C4-2B (cell line): ENCODE results near the gene LAMTOR4.
"Not testable (repeated sequence)": the region's sequence is repeated elsewhere in the genome, so short reads cannot be mapped to it uniquely, and the experiment has no call there.

Experiments
- H3K27ac ChIP-seq: fragments of 450-650 bp; 2 replicates; pipeline ENCODE4 v1.5.1; 2017
- ZFX ChIP-seq: fragments of 450-650 bp; IDR thresholded peaks from 2 replicates; pipeline ENCODE4 v1.6.1; 2017
- TF ChIP-seq, protein P1 (sequence below): fragments of 450-650 bp; conservative IDR thresholded peaks from 2 replicates; pipeline ENCODE4 v1.5.1; 2017; ENCODE audit warnings: mild to moderate bottlenecking

The LAMTOR4 gene

DNA sequence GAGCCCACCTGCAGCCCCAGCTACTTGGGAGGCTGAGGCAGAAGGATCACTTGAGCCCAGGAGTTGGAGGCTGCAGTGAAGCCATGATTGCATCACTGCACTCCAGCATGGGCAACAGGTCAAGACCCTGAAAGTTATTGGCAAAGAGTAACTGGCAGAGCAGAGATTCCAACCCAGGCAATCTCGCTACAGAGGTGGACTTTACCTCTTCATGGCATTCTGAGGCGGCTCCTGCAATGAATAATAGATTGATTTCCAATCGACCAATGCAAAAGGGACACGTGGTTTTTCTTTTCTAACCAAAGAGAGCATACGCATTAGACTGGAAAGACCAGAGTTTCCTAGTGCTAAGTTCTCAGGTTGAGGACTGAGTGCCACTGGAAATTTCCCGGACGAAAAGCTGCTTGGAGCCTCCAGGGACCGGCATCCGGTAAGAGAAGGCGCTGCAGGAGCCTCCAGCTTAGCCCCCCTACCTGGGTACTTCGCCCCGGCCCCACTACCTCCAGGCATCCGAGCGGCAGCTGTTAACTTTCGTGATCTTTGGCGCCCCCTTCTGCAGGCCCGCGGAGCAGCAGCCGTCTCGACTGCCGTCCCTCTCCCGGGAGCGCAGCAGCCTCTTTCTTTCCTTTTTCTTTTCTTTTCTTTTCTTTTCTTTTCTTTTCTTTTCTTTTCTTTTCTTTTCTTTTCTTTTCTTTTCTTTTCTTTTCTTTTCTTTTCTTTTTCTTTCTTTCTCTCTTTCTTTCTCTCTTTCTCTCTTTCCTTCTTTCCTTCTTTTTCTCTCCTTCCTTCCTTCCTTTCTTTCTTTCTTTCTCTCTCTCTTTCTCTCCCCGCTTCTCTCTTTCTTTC, 17.9 kb upstream of the LAMTOR4 start:
- H3K27ac ChIP-seq, result no peak overlapping the region
- TF ChIP-seq, protein P1, sequence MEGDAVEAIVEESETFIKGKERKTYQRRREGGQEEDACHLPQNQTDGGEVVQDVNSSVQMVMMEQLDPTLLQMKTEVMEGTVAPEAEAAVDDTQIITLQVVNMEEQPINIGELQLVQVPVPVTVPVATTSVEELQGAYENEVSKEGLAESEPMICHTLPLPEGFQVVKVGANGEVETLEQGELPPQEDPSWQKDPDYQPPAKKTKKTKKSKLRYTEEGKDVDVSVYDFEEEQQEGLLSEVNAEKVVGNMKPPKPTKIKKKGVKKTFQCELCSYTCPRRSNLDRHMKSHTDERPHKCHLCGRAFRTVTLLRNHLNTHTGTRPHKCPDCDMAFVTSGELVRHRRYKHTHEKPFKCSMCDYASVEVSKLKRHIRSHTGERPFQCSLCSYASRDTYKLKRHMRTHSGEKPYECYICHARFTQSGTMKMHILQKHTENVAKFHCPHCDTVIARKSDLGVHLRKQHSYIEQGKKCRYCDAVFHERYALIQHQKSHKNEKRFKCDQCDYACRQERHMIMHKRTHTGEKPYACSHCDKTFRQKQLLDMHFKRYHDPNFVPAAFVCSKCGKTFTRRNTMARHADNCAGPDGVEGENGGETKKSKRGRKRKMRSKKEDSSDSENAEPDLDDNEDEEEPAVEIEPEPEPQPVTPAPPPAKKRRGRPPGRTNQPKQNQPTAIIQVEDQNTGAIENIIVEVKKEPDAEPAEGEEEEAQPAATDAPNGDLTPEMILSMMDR, result peak; percentile 98
- no peak for TF ChIP-seq ZFX

DNA sequence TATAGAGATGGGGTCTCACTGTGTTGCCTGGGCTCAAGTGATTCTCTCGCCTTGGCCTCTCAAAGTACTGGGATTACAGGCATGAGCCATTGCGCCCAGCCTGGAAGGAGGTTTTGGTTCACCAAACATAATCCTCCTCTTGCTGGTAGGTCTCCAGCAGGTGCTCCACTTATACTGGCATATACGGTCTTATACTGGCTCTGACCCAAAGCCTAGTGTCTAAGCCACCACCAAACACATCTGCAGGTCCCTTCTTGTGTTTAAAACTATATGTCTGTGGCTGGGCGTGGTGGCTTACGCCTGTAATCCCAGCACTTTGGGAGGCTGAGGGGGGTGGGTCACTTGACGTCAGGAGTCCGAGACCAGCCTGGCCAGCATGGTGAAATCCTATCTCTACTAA, 16.6 kb upstream of the LAMTOR4 start:
- TF ChIP-seq, protein P1, result no peak
- TF ChIP-seq ZFX, result no peak
- no peak overlapping the region for H3K27ac ChIP-seq

DNA sequence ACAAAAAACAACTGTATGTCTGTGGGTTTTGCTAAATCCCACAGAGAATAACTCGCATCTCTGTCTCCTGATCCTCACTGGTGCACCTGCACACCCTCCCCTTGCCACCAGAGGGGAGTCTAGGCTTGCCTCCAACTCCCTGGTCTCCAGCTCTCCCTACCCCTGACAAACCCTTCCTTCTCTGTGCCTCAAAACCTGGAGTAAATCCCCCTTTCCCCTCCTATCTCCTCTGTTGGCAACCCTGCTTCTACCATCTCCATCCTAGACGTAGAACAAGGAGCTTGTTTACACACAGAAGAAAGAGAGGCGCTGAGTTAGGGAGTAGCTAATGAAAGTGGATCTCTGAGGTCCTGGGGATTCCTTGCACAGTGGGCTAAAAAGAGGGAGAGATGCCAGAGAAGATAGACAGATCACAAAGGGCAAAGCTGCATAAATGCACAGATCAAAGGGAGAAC, 16.0 kb upstream of the LAMTOR4 start:
- no peak overlapping the region for H3K27ac ChIP-seq
- TF ChIP-seq, protein P1, result peak; percentile 94
- TF ChIP-seq ZFX, result no peak

DNA sequence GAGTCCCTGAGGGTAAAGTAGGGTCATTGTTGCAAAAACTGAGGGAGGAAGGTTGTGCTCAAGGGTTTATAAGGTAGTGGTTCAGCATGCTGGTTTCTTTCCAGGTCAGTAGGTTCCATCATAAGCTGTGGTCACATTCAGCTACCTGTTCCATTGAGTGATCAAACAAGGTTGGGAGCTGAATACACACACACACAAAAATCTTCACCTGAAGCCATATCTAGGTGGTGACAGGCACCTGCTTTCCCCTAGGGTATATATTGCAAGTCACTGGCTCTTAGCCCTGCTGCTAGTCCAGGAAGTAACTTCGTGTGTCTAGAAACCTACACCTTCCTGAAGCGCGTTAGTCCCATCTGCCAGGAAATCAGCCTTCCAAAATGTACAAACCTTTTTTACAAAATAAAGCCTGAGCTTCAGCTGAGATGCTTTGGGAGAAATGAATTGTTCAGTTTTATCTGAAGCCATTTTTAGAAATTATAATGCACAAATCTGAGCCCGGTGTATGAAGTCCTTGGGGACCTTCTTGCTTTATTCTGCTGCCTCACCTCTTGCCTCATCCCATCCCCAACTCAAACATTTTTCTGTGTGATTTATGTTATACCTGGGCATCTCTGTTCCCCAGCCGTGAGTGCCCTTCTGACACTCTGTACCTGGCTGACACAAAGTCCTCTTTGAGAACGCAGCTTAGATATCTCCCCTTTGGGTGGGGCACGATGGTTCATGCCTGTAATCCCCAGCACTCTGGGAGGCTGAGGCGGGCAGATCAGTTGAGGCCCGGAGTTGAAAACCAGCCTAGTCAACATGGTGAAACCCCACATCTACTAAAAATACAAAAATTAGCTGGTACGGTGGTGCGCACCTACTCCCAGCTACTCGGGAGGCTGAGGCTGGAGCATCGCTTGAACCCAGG, 10.6 kb upstream of the LAMTOR4 start:
- TF ChIP-seq, protein P1, result no peak
- no peak for TF ChIP-seq ZFX
- H3K27ac ChIP-seq, result no peak overlapping the region

DNA sequence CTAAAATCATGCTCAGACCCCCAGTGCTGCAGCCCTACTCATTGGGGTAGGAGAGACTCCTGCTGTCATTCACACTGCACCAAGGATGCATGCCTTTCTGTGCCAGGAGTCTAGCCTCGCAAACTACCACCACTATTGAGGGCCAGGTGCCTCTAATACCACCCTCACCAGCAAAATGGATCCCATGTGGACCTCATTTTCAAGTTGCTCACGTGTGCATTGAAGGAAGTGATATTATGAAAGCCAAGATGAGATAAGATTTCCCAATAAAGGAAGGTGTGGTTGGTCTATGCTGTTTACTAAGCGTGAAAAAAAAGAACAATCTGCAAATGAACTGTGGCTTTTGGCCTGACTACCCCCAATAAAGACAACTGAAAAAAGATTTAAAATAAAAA, 7.2 kb upstream of the LAMTOR4 start:
- H3K27ac ChIP-seq, result peak overlapping the region; percentile 16; the same call in 1 of the 2 replicates
- no peak for TF ChIP-seq ZFX
- TF ChIP-seq, protein P1, result no peak

DNA sequence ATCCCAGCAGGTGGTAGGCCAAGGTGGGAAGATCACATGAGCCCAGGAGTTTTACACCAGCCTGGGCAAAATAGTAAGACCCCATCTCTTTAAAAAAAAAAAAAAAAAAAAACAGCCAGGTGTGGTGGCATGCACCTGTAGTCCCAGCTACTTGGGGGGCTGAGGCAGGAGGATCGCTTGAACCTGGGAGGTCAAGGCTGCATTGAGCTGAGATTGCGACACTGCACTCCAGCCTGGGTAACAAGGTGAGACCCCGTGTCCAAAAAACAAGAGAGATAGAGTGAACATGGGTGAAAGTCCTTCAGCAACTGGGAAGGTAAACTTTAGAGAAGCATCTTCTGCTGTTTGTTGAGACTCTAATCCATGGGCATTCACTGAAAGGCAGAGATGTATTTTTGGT, 6.3 kb upstream of the LAMTOR4 start:
- TF ChIP-seq ZFX, result no peak
- TF ChIP-seq, protein P1, result no peak
- H3K27ac ChIP-seq, result no peak overlapping the region

DNA sequence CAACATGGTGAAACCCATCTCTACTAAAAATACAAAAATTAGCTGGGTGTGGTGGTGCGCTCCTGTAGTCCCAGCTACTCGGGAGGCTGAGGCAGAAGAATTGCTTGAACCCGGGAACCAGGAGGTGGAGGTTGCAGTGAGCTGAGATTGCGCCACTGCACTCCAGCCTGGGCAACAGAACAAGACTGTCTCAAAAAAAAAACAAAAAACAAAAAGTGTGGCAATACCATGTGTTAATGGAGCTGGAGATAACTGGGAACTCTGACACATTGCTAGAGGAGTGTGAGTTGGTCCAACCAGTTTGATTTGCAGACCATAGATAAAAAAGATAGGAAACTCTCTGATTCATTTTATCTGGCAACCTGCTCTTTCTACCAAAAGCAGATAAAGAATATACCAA, 2.4 kb upstream of the LAMTOR4 start:
- not testable (repeated sequence) for H3K27ac ChIP-seq
